GM19099 (cell line): ENCODE data around the gene CCNG2.

Source experiments
- POLR2A ChIP-seq: IDR thresholded peaks from 3 replicates; pipeline ENCODE4 v1.6.1; 2011; ENCODE audit warnings: low read depth; ENCODE audit not compliant: insufficient read length; ENCODE audit errors: extremely low read depth

Gene CCNG2

DNA sequence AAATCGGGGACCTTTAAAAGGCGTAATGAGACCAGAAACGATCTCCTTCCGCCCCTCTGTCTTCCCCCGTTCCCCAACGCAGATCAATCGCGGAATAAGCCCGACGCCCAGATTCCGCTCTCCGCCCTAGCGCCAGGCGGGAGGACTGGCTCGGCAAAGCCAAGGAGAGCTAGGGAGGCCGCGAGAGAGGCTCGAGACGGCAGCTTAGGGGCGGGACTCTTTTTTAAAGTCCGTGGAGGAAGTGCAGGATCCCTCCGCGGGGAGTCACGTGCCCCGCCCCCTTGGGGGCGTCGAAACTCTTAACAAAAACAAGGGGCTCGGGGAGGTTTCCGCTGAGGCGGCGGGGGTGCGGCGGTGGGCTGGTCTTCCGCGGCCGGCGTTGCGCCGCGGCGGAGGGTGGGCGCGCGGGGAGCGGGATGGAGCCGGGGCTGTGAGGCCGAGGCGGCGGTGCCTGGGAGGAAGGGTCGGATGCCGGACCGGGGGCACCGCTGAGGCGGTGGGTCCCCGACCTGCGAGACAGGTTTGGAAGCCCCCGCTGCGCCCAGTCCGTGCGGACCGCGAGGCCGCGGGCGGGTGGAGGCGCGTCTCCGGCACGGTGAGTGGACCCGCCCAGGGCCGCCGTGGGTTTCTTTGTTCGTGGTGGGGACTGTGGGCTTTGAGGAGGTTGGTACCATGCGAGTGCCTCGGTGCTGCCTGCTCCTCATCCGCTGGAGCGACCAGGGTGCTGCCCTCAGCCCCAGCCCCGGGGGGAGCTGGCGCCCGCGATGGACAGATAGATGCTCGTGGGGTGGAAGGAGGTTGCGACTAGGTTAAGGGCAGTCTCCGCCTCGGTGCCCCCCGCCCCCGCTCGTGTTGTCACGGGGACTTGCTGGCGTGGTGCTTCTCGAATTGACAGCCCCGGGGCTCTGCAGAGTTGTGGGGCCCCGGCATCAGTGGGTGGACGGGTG lies at the start of gene CCNG2:
TSS of gene CCNG2 (plus strand) at position 296 of the 947 bp plus-strand sequence. CDS start 1,326 bp downstream, outside the sequence.
- TF ChIP-seq POLR2A, result peak; percentile 76

- TF ChIP-seq POLR2A, result no peak
Measured at GRCh38 chr4:77110730-77111129, 46.3 kb upstream of the CCNG2 start.

DNA sequence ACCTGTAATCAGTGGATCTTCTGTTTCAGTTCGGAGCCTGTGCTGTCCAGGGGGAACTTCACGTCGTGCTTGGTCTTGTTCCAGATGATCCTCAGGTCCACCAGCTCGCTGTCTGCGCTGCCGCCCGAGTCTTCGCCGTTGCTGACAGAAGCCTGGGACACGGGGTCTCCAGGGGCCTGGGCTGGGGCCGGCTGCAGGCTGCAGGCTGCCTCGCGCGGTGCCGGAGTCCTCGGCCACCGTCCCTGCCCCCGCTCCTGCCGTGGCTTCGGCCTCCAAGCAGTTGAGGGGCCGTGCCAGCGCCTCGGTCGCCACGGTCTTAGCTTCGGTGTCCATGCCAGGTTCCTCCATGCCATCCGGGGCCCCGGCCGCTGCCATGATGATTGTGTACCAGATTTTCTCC lies 43.9 kb upstream of the CCNG2 start:
- no peak for TF ChIP-seq POLR2A

DNA sequence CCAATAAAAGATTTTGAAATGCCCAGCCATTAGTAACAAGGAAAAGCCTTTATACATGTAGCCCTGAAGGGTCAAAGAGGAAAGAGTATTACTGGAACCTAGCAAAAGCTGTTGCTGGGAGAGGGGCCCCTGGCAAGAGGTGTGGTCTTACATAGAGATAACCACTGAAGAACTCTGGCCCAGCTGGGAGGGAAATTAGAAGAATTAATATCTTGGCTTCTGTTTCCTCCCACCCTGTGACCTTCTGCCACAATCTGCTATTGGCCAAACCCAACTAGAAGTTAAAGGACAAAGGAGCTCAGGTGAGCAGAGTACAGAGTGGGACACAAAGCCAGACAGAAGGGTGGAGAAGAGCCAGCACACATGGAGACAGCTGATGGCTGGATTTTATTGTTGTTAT lies 39.3 kb upstream of the CCNG2 start:
- TF ChIP-seq POLR2A, result no peak

GRCh38 chr4:77120886-77121508 lies 36.0 kb upstream of the CCNG2 start:
- TF ChIP-seq POLR2A, result no peak

GRCh38 chr4:77121736-77122240 lies 35.2 kb upstream of the CCNG2 start:
- TF ChIP-seq POLR2A, result no peak

DNA sequence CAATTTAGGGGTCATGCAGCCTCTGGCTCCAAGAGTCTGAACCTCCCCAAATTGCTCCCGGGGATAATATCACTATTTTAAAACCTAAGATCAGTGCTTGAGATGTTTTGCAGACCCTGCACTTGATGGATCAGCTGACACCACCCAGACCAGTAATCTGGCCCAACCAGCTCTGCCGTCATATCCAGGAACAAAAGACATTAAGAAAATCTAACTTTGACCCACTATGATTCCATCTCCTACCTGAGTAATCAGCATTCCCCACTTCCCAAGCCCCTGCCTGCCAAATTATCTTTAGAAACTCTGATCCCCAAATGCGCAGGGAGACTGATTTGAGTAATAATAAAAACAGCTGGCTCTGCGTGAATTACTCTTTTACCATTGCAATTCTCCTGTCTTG lies 34.4 kb upstream of the CCNG2 start:
- no peak for TF ChIP-seq POLR2A

DNA sequence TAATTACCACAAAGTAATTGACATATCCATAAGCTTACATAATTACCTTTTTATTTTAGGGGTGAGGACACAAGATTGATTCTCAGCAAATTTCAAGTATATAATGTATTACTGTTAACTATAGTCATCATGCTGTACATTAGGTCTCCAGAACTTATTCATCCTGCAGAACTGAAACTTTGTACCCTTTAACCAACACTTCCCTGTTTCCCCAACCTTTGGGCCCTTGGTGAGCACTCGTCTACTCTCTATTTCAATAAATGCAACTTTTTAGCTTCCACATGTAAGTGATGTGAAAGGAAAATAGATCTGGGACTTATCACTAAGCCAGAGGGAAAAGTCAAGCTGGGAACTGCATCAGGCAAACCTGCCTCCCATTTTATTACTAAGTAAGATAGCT lies 33.6 kb upstream of the CCNG2 start:
- TF ChIP-seq POLR2A, result no peak

GRCh38 chr4:77124576-77124975 lies 32.4 kb upstream of the CCNG2 start:
- TF ChIP-seq POLR2A, result no peak

DNA sequence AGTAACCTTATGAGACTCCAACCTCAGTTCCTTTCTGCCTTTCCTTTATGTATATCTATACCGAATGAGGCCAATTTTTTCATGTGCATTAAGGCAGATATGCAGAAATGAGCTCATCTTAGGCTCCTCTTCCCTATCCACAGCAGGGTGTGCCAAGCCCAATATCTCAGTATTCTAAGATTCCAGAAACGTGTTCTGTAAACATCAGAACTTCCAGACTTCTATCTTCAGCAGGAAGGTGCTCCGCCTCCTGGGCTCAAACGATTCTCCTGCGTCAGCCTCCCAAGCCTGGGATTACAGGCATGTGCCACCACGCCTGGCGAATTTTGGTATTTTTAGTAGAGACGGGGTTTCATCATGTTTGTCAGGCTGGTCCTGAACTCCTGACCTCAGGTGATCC lies 31.0 kb upstream of the CCNG2 start:
- no peak for TF ChIP-seq POLR2A

DNA sequence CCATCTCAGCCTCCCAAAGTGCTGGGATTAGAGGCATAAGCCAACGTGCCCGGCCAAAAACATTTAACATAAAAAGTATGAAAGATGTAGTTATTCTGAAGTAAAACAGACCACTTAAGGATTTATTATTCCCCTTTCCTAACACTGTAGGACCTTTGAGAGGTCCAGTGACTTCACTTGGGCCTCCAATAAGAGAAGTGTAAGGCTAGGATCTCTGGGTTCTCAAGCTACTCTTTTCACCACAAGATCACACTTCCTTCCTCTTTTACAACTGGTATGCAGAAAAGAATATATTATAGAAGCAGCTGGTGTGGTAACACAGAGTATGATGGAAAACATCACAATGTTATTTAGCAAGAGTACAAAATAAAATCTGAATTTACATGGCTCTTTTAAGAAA lies 30.2 kb upstream of the CCNG2 start:
- TF ChIP-seq POLR2A, result no peak

- no peak for TF ChIP-seq POLR2A
Measured at GRCh38 chr4:77127215-77127614, 29.8 kb upstream of the CCNG2 start.

GRCh38 chr4:77127837-77128621 lies 29.0 kb upstream of the CCNG2 start:
- no peak for TF ChIP-seq POLR2A

DNA sequence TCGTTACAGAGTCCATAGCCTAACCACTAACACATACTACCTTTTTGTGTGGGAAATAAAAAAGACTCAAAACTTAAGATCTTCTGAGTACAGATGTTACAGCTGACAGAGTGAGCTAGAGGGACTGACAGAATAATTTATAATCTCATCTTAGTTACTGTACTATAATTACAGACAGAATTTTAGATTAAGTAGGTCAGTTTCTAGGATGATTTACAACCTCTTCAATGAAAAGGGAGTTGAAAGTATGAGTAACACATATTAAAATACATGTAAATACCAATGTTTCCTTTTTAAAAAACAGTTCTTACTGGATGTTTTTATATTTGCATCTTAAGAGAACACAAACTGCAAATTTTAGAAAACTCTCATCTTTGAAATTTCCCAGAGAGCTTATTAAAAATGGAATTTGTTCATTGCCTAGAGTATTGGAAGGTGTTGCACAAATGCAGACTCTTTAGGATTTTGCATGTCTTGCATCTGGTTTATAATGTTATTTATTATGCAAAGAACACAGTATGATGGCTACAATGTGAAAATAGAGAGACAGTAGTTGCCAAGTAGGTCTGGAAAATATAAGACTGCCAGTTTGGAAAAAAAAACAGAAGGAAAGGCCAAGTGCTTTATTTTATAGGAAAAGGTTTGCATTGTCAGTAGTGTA lies 24.2 kb upstream of the CCNG2 start:
- no peak for TF ChIP-seq POLR2A
